CD4-positive, alpha-beta T cell treated with Interleukin-6 at 100 ng/mL for 8 hours (primary cell): ENCODE data around the gene RFX2.

Experiments used
- DNase-seq: peaks from one replicate; pipeline ENCODE4 v3.0.0-alpha.2; 2020; ENCODE audit warnings: mixed read lengths, low spot score

RFX2 gene

GRCh38 chr19:5955636-5955935, 154.7 kb downstream of the RFX2 start:
- no peak for DNase-seq

- DNase-seq: no peak
Measured at GRCh38 chr19:5954293-5954692, 156.0 kb downstream of the RFX2 start.

- DNase-seq: peak; percentile 28
Measured at GRCh38 chr19:5953680-5954213, 156.6 kb downstream of the RFX2 start.

GRCh38 chr19:5953030-5953589, 157.2 kb downstream of the RFX2 start:
- no peak for DNase-seq

GRCh38 chr19:5952193-5953029, 157.9 kb downstream of the RFX2 start:
- DNase-seq: no peak

- DNase-seq: no peak
Measured at GRCh38 chr19:5951338-5951861, 158.9 kb downstream of the RFX2 start.

- DNase-seq: no peak
Measured at GRCh38 chr19:5950741-5951140, 159.6 kb downstream of the RFX2 start.

GRCh38 chr19:5949792-5950305, 160.5 kb downstream of the RFX2 start:
- DNase-seq: peak; percentile 55

GRCh38 chr19:5948752-5949564, 161.3 kb downstream of the RFX2 start:
- peak; percentile 28 for DNase-seq

GRCh38 chr19:5947435-5947834, 162.9 kb downstream of the RFX2 start:
- DNase-seq: no peak

- no peak for DNase-seq
Measured at GRCh38 chr19:5943623-5944022, 166.7 kb downstream of the RFX2 start.
